H9 (cell line): ENCODE results near the gene TACC2. TPM values are rescaled to one million over a fixed set of nuclear protein-coding genes. Genes with fewer than 3 reads are reported as not detected.

ENCODE experiments used
- DNase-seq: peaks from one replicate; pipeline ENCODE4 v3.0.0-alpha.2; 2017
- H2AFZ ChIP-seq: one replicate; pipeline ENCODE4 v1.6.1; 2013; ENCODE audit warnings: mild to moderate bottlenecking, low read length, control low read depth, moderate library complexity
- H2AK5ac ChIP-seq: 2 replicates; pipeline ENCODE4 v1.6.1; 2013; ENCODE audit warnings: low read length, control low read depth, mixed read lengths; ENCODE audit not compliant: insufficient read length
- H2BK120ac ChIP-seq: one replicate; pipeline ENCODE4 v1.6.1; 2013; ENCODE audit warnings: low read depth, mild to moderate bottlenecking, low read length, control low read depth, inconsistent platforms; ENCODE audit not compliant: poor library complexity, severe bottlenecking
- H2BK12ac ChIP-seq: 2 replicates; pipeline ENCODE4 v1.6.1; 2013; ENCODE audit warnings: low read length, control low read depth, mixed read lengths, low read depth; ENCODE audit not compliant: insufficient read length
- H2BK15ac ChIP-seq: 2 replicates; pipeline ENCODE4 v1.6.1; 2013; ENCODE audit warnings: low read depth, low read length, control low read depth
- H2BK20ac ChIP-seq: one replicate; pipeline ENCODE4 v1.6.1; 2013; ENCODE audit warnings: low read depth, mild to moderate bottlenecking, low read length, control low read depth, inconsistent platforms; ENCODE audit not compliant: poor library complexity, severe bottlenecking
- H2BK5ac ChIP-seq: 2 replicates; pipeline ENCODE4 v1.6.1; 2013; ENCODE audit warnings: low read length, control low read depth, mixed read lengths; ENCODE audit not compliant: insufficient read length
- H3K14ac ChIP-seq: 2 replicates; pipeline ENCODE4 v1.6.1; 2013; ENCODE audit warnings: low read length, control low read depth; ENCODE audit not compliant: insufficient read depth
- H3K18ac ChIP-seq: 2 replicates; pipeline ENCODE4 v1.6.1; 2013; ENCODE audit warnings: low read depth, mild to moderate bottlenecking, mixed read lengths, low read length, control low read depth; ENCODE audit not compliant: insufficient read length
- H3K23ac ChIP-seq: 2 replicates; pipeline ENCODE4 v1.6.1; 2013; ENCODE audit warnings: low read length, control low read depth, mixed read lengths, low read depth; ENCODE audit not compliant: insufficient read length
- H3K23me2 ChIP-seq: 2 replicates; pipeline ENCODE4 v1.6.1; 2013; ENCODE audit warnings: low read depth, mild to moderate bottlenecking, mixed read lengths, low read length, control low read depth; ENCODE audit not compliant: insufficient read length, poor library complexity, severe bottlenecking
- H3K27ac ChIP-seq: 2 replicates; pipeline ENCODE4 v1.5.1; 2013; ENCODE audit warnings: low read length, control low read depth, mixed read lengths, low read depth; ENCODE audit not compliant: insufficient read length
- H3K27me3 ChIP-seq: 2 replicates; pipeline ENCODE4 v1.6.1; 2013; ENCODE audit warnings: low read length, control low read depth, inconsistent platforms; ENCODE audit not compliant: insufficient read depth
- H3K4ac ChIP-seq: 2 replicates; pipeline ENCODE4 v1.6.1; 2013; ENCODE audit warnings: low read depth, mild to moderate bottlenecking, control low read depth, inconsistent platforms, low read length, moderate library complexity
- H3K4me1 ChIP-seq: 2 replicates; pipeline ENCODE4 v1.6.1; 2013; ENCODE audit warnings: low read length, control low read depth, inconsistent platforms; ENCODE audit not compliant: insufficient read depth
- H3K4me2 ChIP-seq: 2 replicates; pipeline ENCODE4 v1.6.1; 2013; ENCODE audit warnings: low read length, control low read depth, mixed read lengths; ENCODE audit not compliant: insufficient read length, insufficient read depth
- H3K56ac ChIP-seq: 2 replicates; pipeline ENCODE4 v1.6.1; 2013; ENCODE audit warnings: low read depth, mild to moderate bottlenecking, mixed read lengths, low read length, control low read depth; ENCODE audit not compliant: insufficient read length
- H3K79me1 ChIP-seq: 2 replicates; pipeline ENCODE4 v1.6.1; 2013; ENCODE audit warnings: low read depth, mild to moderate bottlenecking, moderate library complexity, low read length, control low read depth, inconsistent platforms; ENCODE audit not compliant: insufficient read depth, poor library complexity, severe bottlenecking
- H3K79me2 ChIP-seq: 2 replicates; pipeline ENCODE4 v1.6.1; 2013; ENCODE audit warnings: low read length, control low read depth, inconsistent platforms; ENCODE audit not compliant: insufficient read depth
- H3K9ac ChIP-seq: 2 replicates; pipeline ENCODE4 v1.6.1; 2013; ENCODE audit warnings: low read length, control low read depth, mixed read lengths; ENCODE audit not compliant: insufficient read length; ENCODE audit errors: extremely low read depth
- H3K9me3 ChIP-seq: one replicate; pipeline ENCODE4 v1.6.1; 2013; ENCODE audit warnings: low read depth, low read length, inconsistent platforms; ENCODE audit not compliant: control insufficient read depth
- H3T11ph ChIP-seq: one replicate; pipeline ENCODE4 v1.6.1; 2013; ENCODE audit warnings: mild to moderate bottlenecking, low read length, control low read depth, inconsistent platforms
- H4K20me1 ChIP-seq: one replicate; pipeline ENCODE4 v1.6.1; 2013; ENCODE audit not compliant: control insufficient read depth, insufficient read length, insufficient read depth
- H4K5ac ChIP-seq: 2 replicates; pipeline ENCODE4 v1.6.1; 2013; ENCODE audit warnings: low read depth, mild to moderate bottlenecking, mixed read lengths, low read length, control low read depth; ENCODE audit not compliant: insufficient read length
- H4K8ac ChIP-seq: replicated peaks from 2 replicates; pipeline ENCODE4 v1.6.1; 2013; ENCODE audit warnings: low read length, control low read depth, mixed read lengths, low read depth; ENCODE audit not compliant: insufficient read length
- H4K91ac ChIP-seq: 2 replicates; pipeline ENCODE4 v1.6.1; 2013; ENCODE audit warnings: low read depth, mild to moderate bottlenecking, moderate library complexity, mixed read lengths, low read length, control low read depth; ENCODE audit not compliant: insufficient read length
- H3K27ac Mint-ChIP-seq, 3 experiments: 2 replicates in 2 of 3; 3 replicates in 1 of 3; pipeline ENCODE4 v1.8.0; 2020 to 2021; ENCODE audit warnings: mixed read lengths in 3 of 3, mild to moderate bottlenecking in 1 of 3, moderate library complexity in 1 of 3
- H3K27me3 Mint-ChIP-seq: 2 replicates; pipeline ENCODE4 v1.8.0; 2021; ENCODE audit warnings: low read depth, mild to moderate bottlenecking, moderate library complexity, mixed read lengths
- H3K36me3 Mint-ChIP-seq, 3 experiments: 2 replicates in 2 of 3; 3 replicates in 1 of 3; pipeline ENCODE4 v1.8.0; 2020 to 2021; ENCODE audit warnings: low read depth in 3 of 3, mixed read lengths in 3 of 3; ENCODE audit not compliant: insufficient read depth in 1 of 3
- H3K4me1 Mint-ChIP-seq, 2 experiments: 2 replicates each; pipeline ENCODE4 v1.8.0; 2020; ENCODE audit warnings: mixed read lengths in 2 of 2
- H3K4me3 Mint-ChIP-seq, 2 experiments: 2 replicates in 1 of 2; 3 replicates in 1 of 2; pipeline ENCODE4 v1.8.0; 2020 to 2021; ENCODE audit warnings: mild to moderate bottlenecking in 2 of 2, mixed read lengths in 2 of 2, moderate library complexity in 1 of 2
- H3K9me3 Mint-ChIP-seq, 2 experiments: 2 replicates in 1 of 2; 3 replicates in 1 of 2; pipeline ENCODE4 v1.8.0; 2020; ENCODE audit warnings: mild to moderate bottlenecking in 2 of 2, mixed read lengths in 2 of 2, moderate library complexity in 1 of 2
- WGBS: extraction: QIAGEN DNeasy Blood & Tissue Kit; methylation state at CpG from one replicate; pipeline ENCODE4 v1.1.7; 2013; ENCODE audit warnings: missing lambda C conversion rate, low lambda C conversion rate, mixed read lengths; ENCODE audit not compliant: insufficient read length; ENCODE audit errors: extremely low coverage; 5-methylcytosine and 5-hydroxymethylcytosine counted together
- total RNA-seq: library from RNA; stranded (reverse); gene quantifications from 2 replicates; pipeline ENCODE4 v1.2.1, GENCODE V29; 2021
- TF ChIP-seq, protein P1 (sequence below): fragments of 200-600 bp; sonication (generic); conservative IDR thresholded peaks from 3 replicates; pipeline ENCODE4 v1.8.0; 2021; ENCODE audit warnings: antibody characterized with exemption, mild to moderate bottlenecking

The TACC2 gene
- total RNA-seq, 1 experiment from 2014 or later, result 58.1 TPM

DNA sequence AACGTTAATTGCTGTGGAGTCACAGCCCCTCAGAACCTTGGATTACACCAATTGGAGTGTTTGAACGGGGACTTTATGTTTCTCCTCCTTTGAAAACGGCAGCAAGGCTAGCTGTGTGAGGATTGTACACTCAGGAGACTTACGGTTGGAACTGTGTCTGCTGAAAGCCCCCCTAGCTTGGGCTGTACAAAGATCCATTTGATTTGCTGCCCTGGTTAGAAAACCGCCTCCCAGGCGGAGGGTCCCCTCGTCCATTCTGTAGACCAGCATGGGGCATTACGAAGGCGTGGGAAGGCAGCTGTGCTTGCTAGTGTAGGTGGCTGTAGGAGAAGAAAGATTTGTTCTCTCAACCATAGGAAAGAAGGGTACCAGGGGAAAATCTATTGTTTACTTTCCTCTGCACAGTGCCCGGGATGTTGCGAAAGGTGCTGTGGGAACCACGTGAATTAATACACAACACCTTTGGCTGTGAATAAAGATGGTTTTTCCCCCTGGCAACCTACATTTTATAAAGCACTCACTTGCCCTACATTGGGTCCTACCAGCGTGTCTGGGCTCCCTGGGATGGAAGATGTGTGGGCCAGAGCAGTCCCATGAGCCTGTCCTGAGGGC lies 208.8 kb downstream of the TACC2 start:
- Histone ChIP-seq H3K9ac (no peak overlapping the region), H3K79me2 (no peaks in the 10 kb centered on the region; the same call in 1 of the 2 replicates), H3K79me1 (no peaks in the 10 kb centered on the region), H3K27ac (no peak overlapping the region), H3K4me1 (no peaks in the 10 kb centered on the region), H2BK20ac (no peak overlapping the region), H2BK15ac (no peak overlapping the region), H4K5ac (no peak overlapping the region), H3K4ac (no peak overlapping the region), H3K23ac (no peak overlapping the region), H2BK120ac (no peak overlapping the region), H3K14ac (no peak overlapping the region), H3K23me2 (no peaks in the 10 kb centered on the region), H3K18ac (no peak overlapping the region), H2BK5ac (no peak overlapping the region), H4K91ac (no peak overlapping the region), H3K56ac (no peak overlapping the region), H4K8ac (no peak overlapping the region), H2AK5ac (no peak overlapping the region), H3K27me3 (no peaks in the 10 kb centered on the region), H3T11ph (no peak overlapping the region), H4K20me1 (no peaks in the 10 kb centered on the region), H2AFZ (no peak overlapping the region), H3K9me3 (no peaks in the 10 kb centered on the region), H3K4me2 (no peak overlapping the region), H2BK12ac (no peak overlapping the region)
- Mint-ChIP-seq H3K36me3 (peaks cover 35 to 57% (median 52%) of the 10 kb centered on the region in 3 experiments), H3K27ac (peak overlapping the region; percentile 18 to 77 (median 23); a peak in 4 of 7 replicates), H3K4me3 (no peak overlapping the region), H3K27me3 (no peaks in the 10 kb centered on the region), H3K9me3 (peaks cover 0 to 3% of the 10 kb centered on the region in 2 experiments; a peak in 2 of 5 replicates), H3K4me1 (peaks cover 14 to 19% of the 10 kb centered on the region in 2 experiments)
- TF ChIP-seq, protein P1, sequence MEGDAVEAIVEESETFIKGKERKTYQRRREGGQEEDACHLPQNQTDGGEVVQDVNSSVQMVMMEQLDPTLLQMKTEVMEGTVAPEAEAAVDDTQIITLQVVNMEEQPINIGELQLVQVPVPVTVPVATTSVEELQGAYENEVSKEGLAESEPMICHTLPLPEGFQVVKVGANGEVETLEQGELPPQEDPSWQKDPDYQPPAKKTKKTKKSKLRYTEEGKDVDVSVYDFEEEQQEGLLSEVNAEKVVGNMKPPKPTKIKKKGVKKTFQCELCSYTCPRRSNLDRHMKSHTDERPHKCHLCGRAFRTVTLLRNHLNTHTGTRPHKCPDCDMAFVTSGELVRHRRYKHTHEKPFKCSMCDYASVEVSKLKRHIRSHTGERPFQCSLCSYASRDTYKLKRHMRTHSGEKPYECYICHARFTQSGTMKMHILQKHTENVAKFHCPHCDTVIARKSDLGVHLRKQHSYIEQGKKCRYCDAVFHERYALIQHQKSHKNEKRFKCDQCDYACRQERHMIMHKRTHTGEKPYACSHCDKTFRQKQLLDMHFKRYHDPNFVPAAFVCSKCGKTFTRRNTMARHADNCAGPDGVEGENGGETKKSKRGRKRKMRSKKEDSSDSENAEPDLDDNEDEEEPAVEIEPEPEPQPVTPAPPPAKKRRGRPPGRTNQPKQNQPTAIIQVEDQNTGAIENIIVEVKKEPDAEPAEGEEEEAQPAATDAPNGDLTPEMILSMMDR, result no peak
- no CpG with 5 or more reads among the region's 13 CpGs for WGBS
- DNase-seq, result no peak
